Globus pallidus (tissue), 1 donor: ENCODE data around the gene CEP120.
"Not testable (repeated sequence)": the region's sequence is repeated elsewhere in the genome, so short reads cannot be mapped to it uniquely, and the experiment has no call there.

Source experiments
- DNase-seq: peaks from one replicate; pipeline ENCODE4 v3.0.0-alpha.2; 2015; ENCODE audit warnings: low spot score

Gene CEP120

GRCh38 chr5:123438902-123439301, 15.7 kb upstream of the CEP120 start:
- DNase-seq, result no peak

GRCh38 chr5:123438244-123438643, 15.0 kb upstream of the CEP120 start:
- DNase-seq, result no peak

DNA sequence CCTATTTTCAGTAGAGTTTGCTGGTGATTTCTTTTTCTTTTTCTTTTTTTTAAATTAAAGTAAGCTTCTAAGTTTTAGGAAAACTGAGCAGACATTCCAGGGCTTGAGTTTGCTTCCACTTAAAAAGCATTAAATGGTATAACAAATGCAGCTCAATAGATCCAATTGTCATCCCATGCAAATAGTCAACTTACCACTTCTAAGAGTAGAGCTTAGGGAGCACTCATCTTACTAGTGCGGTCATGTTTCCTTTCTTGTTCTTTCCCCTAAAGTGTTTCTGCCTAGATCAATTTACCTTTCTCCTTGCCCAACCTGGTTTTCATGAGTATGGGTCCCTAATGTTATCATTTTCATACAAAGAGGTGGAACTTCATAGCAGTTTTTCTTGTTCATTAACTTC, 13.0 kb upstream of the CEP120 start:
- no peak for DNase-seq

DNA sequence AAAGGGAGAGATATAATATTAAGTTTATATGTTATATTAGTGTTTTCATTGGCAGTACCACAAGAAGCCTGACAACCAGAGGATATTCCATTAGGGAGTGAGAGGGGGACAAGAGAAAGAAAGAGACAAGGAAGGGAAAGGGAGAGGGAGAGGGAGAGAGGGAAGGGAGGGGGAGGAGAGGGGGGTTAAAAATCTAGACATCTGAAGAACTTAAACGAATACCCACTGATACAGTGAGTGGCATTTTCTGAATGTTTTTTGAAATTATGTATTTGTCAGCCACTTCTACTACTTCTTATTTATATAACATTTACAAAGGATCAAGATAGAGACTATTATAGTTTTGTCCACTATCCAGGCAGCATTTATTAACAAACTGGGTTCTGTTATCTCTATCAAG, 11.6 kb upstream of the CEP120 start:
- DNase-seq, result no peak

GRCh38 chr5:123433596-123433995, 10.4 kb upstream of the CEP120 start:
- no peak for DNase-seq

GRCh38 chr5:123430441-123430840, 7.2 kb upstream of the CEP120 start:
- not testable (repeated sequence) for DNase-seq

DNA sequence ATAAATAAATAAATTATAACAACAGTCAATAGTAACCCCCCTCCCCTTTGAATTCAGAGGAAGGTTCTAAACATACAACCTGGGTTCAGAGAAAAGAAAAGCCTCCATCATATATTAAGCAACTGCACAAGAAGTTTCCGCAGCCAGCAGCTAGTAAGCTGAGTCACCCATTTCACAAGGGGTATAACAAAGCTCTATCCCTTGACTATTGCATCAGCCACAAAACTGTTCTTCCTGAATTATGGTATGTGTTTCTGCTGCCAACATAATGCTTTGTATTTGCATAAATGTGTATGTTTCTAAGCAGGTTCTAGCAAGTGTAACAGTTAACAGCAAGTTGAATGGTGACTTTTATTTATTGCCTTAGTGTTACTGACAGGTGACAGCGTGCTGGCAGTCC, 6.8 kb upstream of the CEP120 start:
- DNase-seq, result no peak

GRCh38 chr5:123429221-123429954, 6.2 kb upstream of the CEP120 start:
- no peak for DNase-seq

DNA sequence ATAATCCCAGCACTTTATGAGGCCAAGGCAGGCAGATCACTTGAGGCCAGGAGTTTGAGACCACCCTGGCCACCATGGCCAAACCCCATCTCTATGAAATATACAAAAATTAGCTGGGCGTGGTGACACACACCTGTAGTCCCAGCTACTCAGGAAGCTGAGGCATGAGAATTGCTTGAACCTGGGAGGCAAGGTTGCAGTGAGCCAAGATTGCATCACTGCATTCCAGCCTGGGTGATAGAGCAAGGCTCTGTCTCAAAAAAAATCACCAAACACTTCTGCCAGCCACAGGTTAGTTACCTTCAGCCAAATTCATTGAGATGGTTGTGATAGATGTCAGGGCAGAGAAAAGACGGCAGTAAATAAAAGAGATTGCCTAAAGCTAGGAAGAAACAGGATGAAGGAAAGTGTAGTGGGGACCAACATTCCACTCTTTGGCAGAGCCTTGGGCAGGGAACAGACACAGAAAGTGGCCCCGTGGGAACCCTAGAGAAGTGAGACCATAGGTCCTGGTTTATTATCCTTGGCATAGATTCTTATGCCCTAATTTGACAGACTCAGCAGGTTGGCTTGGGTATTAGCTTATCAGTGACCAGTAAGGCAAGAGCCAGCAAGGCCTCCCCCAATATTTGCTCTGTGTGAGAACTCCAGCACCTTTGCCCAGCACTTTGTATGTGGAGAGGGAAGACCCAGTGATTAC, 5.5 kb upstream of the CEP120 start:
- DNase-seq, result no peak

GRCh38 chr5:123427281-123427680, 4.1 kb upstream of the CEP120 start:
- DNase-seq, result no peak

- DNase-seq, result no peak
Measured at GRCh38 chr5:123425431-123425830, 2.2 kb upstream of the CEP120 start.

- peak; percentile 41 for DNase-seq
Measured at GRCh38 chr5:123422433-123423277, 548 bp downstream of the CEP120 start.

GRCh38 chr5:123421773-123422172, 1.4 kb downstream of the CEP120 start:
- no peak for DNase-seq

GRCh38 chr5:123414974-123415373, 8.2 kb downstream of the CEP120 start:
- DNase-seq, result no peak

DNA sequence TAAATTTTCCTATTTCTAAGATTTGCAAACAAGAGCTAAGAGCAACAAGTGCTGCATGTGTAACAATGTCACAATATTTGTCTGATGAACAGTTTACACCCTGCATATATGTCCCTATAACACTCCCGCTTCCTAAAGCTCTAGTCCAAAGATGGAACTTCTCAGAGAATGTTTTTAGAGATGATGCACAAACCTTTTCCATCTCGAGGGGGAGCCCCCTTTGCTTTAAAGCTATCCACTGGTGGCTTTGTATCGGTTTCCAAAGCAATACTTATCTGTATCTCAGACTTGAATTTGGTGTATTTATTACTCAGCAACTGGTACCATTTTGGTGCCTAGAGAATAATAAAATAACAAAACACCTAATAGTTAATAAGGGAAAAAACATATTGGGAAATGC, 11.0 kb downstream of the CEP120 start:
- no peak for DNase-seq

DNA sequence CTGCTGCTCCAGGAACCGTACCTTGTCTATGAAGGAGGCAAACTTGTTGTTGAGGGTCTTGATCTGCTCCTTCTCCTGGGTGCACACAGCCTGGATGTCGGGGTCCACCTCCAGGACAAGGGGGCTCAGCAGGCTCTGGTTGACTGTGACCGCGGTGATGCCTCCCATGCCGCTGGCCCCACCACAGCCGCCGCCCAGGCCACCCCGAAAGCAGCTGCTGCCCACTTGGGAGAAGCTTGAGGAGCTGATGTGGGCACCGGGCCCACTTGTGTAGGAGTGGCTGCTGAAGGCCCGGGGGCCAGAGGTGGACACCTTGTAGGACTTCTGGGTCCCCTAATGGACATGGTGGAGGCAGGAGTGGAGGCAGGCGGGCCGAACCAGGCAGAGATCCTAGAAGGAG, 21.2 kb downstream of the CEP120 start:
- not testable (repeated sequence) for DNase-seq

GRCh38 chr5:123401320-123401719, 21.9 kb downstream of the CEP120 start:
- DNase-seq, result no peak

DNA sequence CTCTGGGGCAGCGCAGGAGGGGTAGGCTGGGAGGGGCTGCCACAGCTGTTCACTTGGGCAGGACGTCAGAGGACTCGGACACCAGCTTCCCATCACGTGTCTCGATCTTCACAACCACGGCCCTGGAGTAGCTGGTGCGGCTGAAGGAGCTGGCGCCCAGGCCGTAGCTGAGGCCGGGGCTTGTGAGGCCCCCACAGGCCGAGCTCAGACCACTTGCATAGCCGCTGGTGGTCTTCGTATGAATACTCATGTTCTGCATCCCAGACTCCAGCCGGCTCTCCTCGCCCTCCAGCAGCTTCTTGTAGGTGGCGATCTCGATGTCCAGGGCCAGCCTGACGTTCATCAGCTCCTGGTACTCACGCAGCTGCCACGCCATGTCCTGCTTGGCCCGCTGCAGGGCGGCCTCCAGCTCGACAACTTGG, 22.3 kb downstream of the CEP120 start:
- DNase-seq, result not testable (repeated sequence)

- no peak for DNase-seq
Measured at GRCh38 chr5:123398058-123398733, 25.0 kb downstream of the CEP120 start.

DNA sequence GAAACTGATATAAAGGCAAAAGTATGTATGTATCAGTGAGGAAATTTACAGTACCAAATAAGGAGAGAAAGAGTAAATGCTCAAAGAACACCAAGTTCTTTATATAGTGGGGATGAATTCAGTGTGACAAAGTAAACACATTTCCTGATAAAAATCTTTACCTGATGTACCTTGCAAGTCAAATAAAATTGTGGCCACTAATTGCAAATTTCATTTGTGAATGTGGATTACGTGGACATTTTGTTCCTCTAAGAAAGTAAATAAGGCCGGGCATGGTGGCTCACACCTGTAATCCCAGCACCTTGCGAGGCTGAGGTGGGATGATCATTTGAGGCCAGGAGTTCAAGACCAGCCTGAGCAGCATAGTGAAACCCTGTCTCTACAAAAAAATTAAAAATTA, 25.7 kb downstream of the CEP120 start:
- DNase-seq, result no peak

DNA sequence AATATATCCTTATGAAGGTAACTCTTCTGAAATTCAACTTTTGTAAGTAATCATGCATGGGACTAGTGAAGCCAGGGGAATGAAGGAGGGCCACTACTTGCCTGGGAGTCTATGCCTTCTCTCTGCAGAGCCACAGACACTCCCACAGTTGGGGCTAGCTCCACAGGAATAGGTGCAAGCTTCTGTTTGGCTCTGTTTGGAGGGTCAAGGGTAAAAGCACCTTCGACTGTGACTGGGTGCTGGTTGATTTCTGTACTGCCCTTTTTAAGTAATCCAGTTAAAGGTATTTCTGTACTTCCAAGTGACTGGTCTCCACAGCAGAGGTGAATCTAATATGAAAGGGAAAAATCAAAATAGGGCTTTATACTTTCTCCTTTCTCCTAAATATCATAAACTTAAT, 32.2 kb downstream of the CEP120 start:
- DNase-seq, result no peak

DNA sequence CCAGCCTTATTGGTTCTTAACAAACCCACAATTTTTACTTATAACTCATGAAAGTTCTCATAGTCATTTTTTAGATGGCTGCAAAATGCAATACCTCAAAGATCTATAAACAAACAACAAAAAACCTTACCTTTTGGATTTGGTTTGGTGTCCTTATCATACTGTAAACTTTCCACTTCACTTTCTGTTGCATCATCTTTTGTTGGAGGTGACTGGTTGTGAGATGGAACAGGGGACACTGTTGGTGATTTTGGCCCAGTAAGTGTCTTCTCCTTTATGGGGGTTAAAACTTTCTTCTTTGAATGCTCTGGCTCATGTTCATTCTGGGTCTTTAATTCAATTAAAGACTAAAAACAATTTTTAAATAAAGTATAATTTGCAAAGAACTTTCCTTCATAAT, 33.4 kb downstream of the CEP120 start:
- no peak for DNase-seq
